Measurements from ENCODE around the gene RUBCNL. TPM values are rescaled to one million over a fixed set of nuclear protein-coding genes. Genes with fewer than 3 reads are reported as not detected.

The RUBCNL gene
- total RNA-seq, 1 donor from 2014 or later: 3.2 TPM

DNA sequence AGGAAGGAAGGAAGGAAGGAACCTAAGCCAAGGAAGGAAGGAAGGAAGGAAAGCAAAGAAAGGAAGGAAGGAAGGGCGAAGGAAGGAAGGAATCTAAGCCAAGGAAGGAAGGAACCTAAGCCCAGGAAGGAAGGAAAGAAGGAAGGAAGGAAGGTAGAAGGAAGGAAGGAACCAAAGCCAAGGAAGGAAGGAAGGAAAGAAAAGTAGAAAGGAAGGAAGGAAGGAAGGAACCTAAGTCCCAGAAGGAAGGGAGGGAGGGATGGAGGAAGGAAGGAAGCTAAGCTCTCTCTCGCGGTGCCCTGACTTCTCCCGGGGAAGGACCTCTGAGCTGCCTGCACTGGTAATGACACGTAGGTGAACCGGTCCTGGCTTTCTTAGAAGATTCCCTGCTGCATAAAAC, 1.3 kb upstream of the RUBCNL start:
- Mint-ChIP-seq H3K27me3 (ENCODE audit: low read depth) (peaks cover 40% of the 10 kb centered on the region), H3K36me3 (no peaks in the 10 kb centered on the region), H3K9me3 (no peaks in the 10 kb centered on the region), H3K4me3 (peak overlapping the region; percentile 39), H3K27ac (no peak overlapping the region), H3K4me1 (peaks cover 37% of the 10 kb centered on the region)
- DNase-seq (ENCODE audit: low spot score in 2 of 2, unreplicated experiment in 2 of 2): no peak
- TF ChIP-seq, protein P1, sequence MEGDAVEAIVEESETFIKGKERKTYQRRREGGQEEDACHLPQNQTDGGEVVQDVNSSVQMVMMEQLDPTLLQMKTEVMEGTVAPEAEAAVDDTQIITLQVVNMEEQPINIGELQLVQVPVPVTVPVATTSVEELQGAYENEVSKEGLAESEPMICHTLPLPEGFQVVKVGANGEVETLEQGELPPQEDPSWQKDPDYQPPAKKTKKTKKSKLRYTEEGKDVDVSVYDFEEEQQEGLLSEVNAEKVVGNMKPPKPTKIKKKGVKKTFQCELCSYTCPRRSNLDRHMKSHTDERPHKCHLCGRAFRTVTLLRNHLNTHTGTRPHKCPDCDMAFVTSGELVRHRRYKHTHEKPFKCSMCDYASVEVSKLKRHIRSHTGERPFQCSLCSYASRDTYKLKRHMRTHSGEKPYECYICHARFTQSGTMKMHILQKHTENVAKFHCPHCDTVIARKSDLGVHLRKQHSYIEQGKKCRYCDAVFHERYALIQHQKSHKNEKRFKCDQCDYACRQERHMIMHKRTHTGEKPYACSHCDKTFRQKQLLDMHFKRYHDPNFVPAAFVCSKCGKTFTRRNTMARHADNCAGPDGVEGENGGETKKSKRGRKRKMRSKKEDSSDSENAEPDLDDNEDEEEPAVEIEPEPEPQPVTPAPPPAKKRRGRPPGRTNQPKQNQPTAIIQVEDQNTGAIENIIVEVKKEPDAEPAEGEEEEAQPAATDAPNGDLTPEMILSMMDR (IDR thresholded peaks at IDR 0.05; ENCODE audit: unreplicated experiment): no peak

DNA sequence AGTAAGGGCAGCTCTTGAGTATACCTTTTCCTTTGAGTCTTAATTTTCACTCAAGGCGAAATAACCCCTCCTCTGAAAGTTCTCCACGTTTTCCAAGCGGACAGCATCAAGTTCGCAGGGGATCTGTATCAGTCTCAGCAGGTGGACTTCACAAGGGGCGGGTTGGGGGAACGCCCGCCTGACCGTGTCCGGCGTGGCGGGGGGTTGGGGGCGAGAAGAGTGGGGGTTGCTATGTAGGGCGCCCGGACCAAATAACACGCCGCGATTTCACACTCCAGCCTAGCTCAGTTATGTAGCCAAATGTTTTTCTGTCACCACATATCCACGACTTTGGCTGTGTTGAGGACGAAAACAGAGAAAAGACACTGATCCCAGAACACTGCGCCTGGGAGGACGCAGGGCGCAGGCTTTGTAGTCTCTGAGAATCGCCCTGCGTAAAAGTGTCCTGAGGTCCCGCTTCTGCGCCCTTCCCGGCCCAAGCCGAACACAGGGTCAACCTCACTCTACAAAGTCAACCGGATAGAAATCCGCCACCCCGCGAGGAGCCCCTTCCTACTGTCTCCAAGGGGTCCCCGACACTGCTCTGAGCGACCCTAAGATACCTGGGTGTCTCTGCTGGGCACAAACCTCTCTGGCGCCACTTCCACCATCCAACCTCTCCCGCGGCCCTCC, 524 bp downstream of the RUBCNL start:
- peaks cover 40% of the 10 kb centered on the region for H3K27me3 Mint-ChIP-seq (ENCODE audit: low read depth)
- no peak overlapping the region for H3K27ac Mint-ChIP-seq
- TF ChIP-seq, protein P1 (IDR thresholded peaks at IDR 0.05; ENCODE audit: unreplicated experiment): no peak
- H3K4me1 Mint-ChIP-seq: peaks cover 34% of the 10 kb centered on the region
- DNase-seq (ENCODE audit: low spot score in 2 of 2, unreplicated experiment in 2 of 2): no peak
- H3K9me3 Mint-ChIP-seq: no peaks in the 10 kb centered on the region
- peak overlapping the region; percentile 74 for H3K4me3 Mint-ChIP-seq
- no peaks in the 10 kb centered on the region for H3K36me3 Mint-ChIP-seq

DNA sequence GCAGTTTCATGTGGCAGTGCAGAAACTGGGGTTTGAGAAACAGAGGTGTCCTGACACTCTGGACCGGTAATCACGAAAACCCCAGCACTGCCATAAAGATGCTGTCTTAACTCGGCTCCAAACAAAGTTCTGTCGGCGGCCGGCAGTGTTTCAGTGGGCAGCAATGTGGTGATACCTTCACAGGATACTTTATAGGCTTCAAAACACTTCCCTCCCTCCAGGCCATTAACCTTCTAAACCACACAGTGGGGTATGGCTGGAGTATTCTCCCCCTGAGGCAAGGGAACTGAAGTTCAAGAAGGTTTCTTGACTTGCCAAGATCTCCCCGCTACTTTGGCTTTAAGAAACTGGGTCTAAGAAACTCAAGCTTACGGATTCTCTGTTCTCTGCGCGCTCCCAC, 1.1 kb downstream of the RUBCNL start:
- Mint-ChIP-seq H3K4me3 (peak overlapping the region; percentile 74), H3K4me1 (peaks cover 34% of the 10 kb centered on the region), H3K27ac (no peak overlapping the region), H3K36me3 (no peaks in the 10 kb centered on the region), H3K27me3 (ENCODE audit: low read depth) (peaks cover 40% of the 10 kb centered on the region), H3K9me3 (no peaks in the 10 kb centered on the region)
- DNase-seq (ENCODE audit: low spot score in 2 of 2, unreplicated experiment in 2 of 2): no peak
- TF ChIP-seq, protein P1 (IDR thresholded peaks at IDR 0.05; ENCODE audit: unreplicated experiment): no peak

DNA sequence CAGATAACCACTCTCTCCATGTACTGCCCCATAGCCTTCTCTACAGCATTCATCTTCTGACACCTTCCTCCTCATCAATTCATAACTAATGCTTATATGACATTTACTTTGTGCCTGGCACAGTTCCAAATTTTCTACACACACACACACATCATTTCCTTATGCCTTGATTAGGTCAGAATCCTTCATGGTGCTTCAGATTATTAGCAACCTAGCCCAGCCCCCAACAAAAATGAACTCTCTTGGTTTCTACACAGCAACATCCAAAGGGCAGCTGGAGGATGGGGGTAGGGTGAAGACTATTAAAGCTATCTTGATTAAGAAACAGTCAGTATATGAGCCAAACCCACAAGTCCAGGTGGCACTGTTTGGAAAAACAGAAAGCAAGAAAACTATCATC, 3.7 kb downstream of the RUBCNL start:
- H3K36me3 Mint-ChIP-seq: no peaks in the 10 kb centered on the region
- peaks cover 37% of the 10 kb centered on the region for H3K27me3 Mint-ChIP-seq (ENCODE audit: low read depth)
- TF ChIP-seq, protein P1 (IDR thresholded peaks at IDR 0.05; ENCODE audit: unreplicated experiment): no peak
- DNase-seq (ENCODE audit: low spot score in 2 of 2, unreplicated experiment in 2 of 2): no peak
- peaks cover 13% of the 10 kb centered on the region for H3K4me1 Mint-ChIP-seq
- H3K4me3 Mint-ChIP-seq: no peak overlapping the region
- no peak overlapping the region for H3K27ac Mint-ChIP-seq
- no peaks in the 10 kb centered on the region for H3K9me3 Mint-ChIP-seq

DNA sequence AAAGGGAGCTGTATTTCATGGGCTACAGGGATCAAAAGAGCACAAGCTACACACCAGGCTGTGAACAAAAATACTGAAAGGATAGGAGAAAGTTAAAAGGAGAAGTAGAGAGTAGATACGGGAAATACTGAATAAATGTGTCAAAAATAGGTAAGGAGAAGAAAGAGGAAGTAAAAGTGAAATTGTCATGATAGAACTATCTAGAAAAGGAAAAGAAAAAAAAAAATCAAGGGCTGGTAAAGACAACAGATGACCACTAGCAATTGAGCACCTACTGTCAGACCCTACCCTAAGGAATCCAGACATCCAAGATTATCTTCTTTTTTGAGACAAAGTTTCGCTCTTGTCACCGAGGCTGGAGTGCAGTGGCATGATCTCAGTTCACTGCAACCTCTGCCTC, 4.8 kb downstream of the RUBCNL start:
- Mint-ChIP-seq H3K27ac (no peak overlapping the region), H3K27me3 (ENCODE audit: low read depth) (peaks cover 27% of the 10 kb centered on the region), H3K36me3 (no peaks in the 10 kb centered on the region), H3K4me3 (no peak overlapping the region), H3K4me1 (peaks cover 5% of the 10 kb centered on the region), H3K9me3 (no peaks in the 10 kb centered on the region)
- DNase-seq (ENCODE audit: low spot score in 2 of 2, unreplicated experiment in 2 of 2): no peak
- TF ChIP-seq, protein P1 (IDR thresholded peaks at IDR 0.05; ENCODE audit: unreplicated experiment): no peak
